Psoas muscle (tissue), 8 donors: ENCODE data around the gene SRRT. TPM values are rescaled to one million over a fixed set of nuclear protein-coding genes. Genes with fewer than 3 reads are reported as not detected.

ENCODE experiments used
- ATAC-seq, 4 donors: fragments of 200-7000 bp; cut with Tn5 transposase; one replicate each; pipeline ENCODE4 v1.9.1; 2020; ENCODE audit warnings: moderate library complexity in 3 of 4, mild to moderate bottlenecking in 2 of 4
- DNase-seq, 2 donors: peaks; one replicate each; pipeline ENCODE4 v3.0.0-alpha.2; 2020
- H3K27ac ChIP-seq: fragments of 200-600 bp; one replicate; pipeline ENCODE4 v1.8.0; 2022
- H3K27me3 ChIP-seq, 3 donors: fragments of 200-600 bp in 1 of 3; one replicate each; pipeline versions ENCODE4 v1.6.1 to v1.8.0; 2013 to 2022; ENCODE audit warnings: low read length in 2 of 3, mild to moderate bottlenecking in 2 of 3, moderate library complexity in 1 of 3; ENCODE audit not compliant: insufficient read depth in 3 of 3
- H3K36me3 ChIP-seq, 2 donors: fragments of 200-600 bp in 1 of 2; one replicate each; pipeline versions ENCODE4 v1.6.1 to v1.8.0; 2013 to 2022; ENCODE audit warnings: low read depth in 1 of 2, mild to moderate bottlenecking in 1 of 2, moderate library complexity in 1 of 2; ENCODE audit not compliant: insufficient read depth in 1 of 2
- H3K4me1 ChIP-seq: fragments of 200-600 bp; one replicate; pipeline ENCODE4 v1.8.0; 2022
- H3K4me3 ChIP-seq: fragments of 200-600 bp; one replicate; pipeline ENCODE4 v1.8.0; 2022; ENCODE audit warnings: mild to moderate bottlenecking
- H3K9me3 ChIP-seq: fragments of 200-600 bp; one replicate; pipeline ENCODE4 v1.8.0; 2022
- CTCF ChIP-seq: fragments of 200-600 bp; IDR thresholded peaks from one replicate; pipeline ENCODE4 v1.8.0; 2022; ENCODE audit warnings: antibody characterized with exemption
- WGBS, 3 donors: extraction: QIAGEN DNeasy Blood & Tissue Kit; methylation state at CpG; one replicate each; pipeline versions ENCODE4 v1.1.6 to v1.1.7; 2013; 5-methylcytosine and 5-hydroxymethylcytosine counted together
- intact Hi-C, 2 donors: fragments of 100-400 bp; cut with DNase I; formaldehyde crosslinking; loops; one replicate each; pipeline versions ENCODE4 v1.11.0 to v1.14.2; 2022
- polyA plus RNA-seq, 3 donors: library from polyadenylated mRNA; stranded (reverse); fragments of 200-250 nt; gene quantifications; one replicate each; pipeline ENCODE4 v1.2.3, GENCODE V29; 2013
- total RNA-seq, 4 donors: library from RNA; stranded (reverse); fragmentation: NEBNext Ultra II Directional in 2 of 4; extraction: Animal tissue kit (Norgen Biotek cat#: 25700) in 2 of 4; gene quantifications; one replicate each; pipeline versions ENCODE4 v1.2.1 to v1.2.4, GENCODE V29; 2021 to 2023
- donor health status: healthy with polysubstance abuse.
- donor health status: DM: no; HTN: no; CAD: no; lungs with moderate emphysema.
- donor health status: Bipolar disorder and iron deficiency.
- donor health status: healthy.
- donor health status: DM: yes; HTN: yes; CAD: no.
- donor health status: DM: no; HTN: no; CAD: no.
- donor health status: DM: no; HTN: no; CAD: no.
- donor health status: DM: yes; HTN: yes; CAD: no.

SRRT gene
- total and polyA plus RNA-seq, 7 donors = 46.8 to 79.8 (median 51.2) TPM

- Histone ChIP-seq H3K36me3 (peaks cover 0 to 12% of the 10 kb centered on the region in 2 donors), H3K27ac (no peak overlapping the region), H3K27me3 (no peaks in the 10 kb centered on the region), H3K9me3 (no peaks in the 10 kb centered on the region), H3K4me1 (no peaks in the 10 kb centered on the region), H3K4me3 (no peak overlapping the region)
- 86 to 94% (median 92%) methylated on average over 18 of the region's 18 CpGs for WGBS, 3 donors
- no peak for ATAC-seq
- TF ChIP-seq CTCF = no peak
- DNase-seq = peak in 1 of 2 donors; percentile 41
- intact Hi-C loops = no loop called here
These were observed 13.9 kb upstream of the SRRT start for GRCh38 chr7:100860702-100861615.

- 92 to 95% (median 93%) methylated on average over 14 of the region's 14 CpGs for WGBS, 3 donors
- no peak overlapping the region for H3K4me3 ChIP-seq
- ATAC-seq (no peak), DNase-seq (peak in 1 of 2 donors; percentile 42)
- intact Hi-C loops = no loop called here
- H3K9me3 ChIP-seq = no peaks in the 10 kb centered on the region
- H3K27ac ChIP-seq = no peak overlapping the region
- H3K36me3 ChIP-seq = peaks cover 0 to 12% of the 10 kb centered on the region in 2 donors
- no peak for TF ChIP-seq CTCF
- H3K4me1 ChIP-seq = peaks cover 5% of the 10 kb centered on the region
- no peaks in the 10 kb centered on the region for H3K27me3 ChIP-seq
These were observed 13.3 kb upstream of the SRRT start for GRCh38 chr7:100861616-100861985.

GRCh38 chr7:100863406-100863950 lies 11.4 kb upstream of the SRRT start:
- Histone ChIP-seq H3K27ac (no peak overlapping the region), H3K9me3 (no peaks in the 10 kb centered on the region), H3K4me3 (no peak overlapping the region), H3K36me3 (peaks cover 0 to 12% of the 10 kb centered on the region in 2 donors), H3K4me1 (peaks cover 12% of the 10 kb centered on the region), H3K27me3 (no peaks in the 10 kb centered on the region)
- ATAC-seq (no peak), DNase-seq (peak in 1 of 2 donors; percentile 18)
- TF ChIP-seq CTCF = no peak
- WGBS, 3 donors = 43 to 62% (median 61%) methylated on average over 10 of the region's 10 CpGs
- intact Hi-C loops = no loop called here

- Histone ChIP-seq H3K9me3 (no peaks in the 10 kb centered on the region), H3K27ac (no peak overlapping the region), H3K36me3 (peaks cover 0 to 12% of the 10 kb centered on the region in 2 donors), H3K4me1 (peaks cover 12% of the 10 kb centered on the region), H3K4me3 (no peak overlapping the region), H3K27me3 (no peaks in the 10 kb centered on the region)
- no peak for ATAC-seq
- intact Hi-C loops = no loop called here
- peak in 1 of 2 donors; percentile 6 for DNase-seq
- WGBS, 3 donors = 88 to 92% (median 89%) methylated on average over 12 of the region's 12 CpGs
- no peak for TF ChIP-seq CTCF
These were observed 10.5 kb upstream of the SRRT start for GRCh38 chr7:100864263-100864845.
